Bronchial epithelial cell (primary cell): Measurements from ENCODE around the gene JAG2. TPM values are rescaled to one million over a fixed set of nuclear protein-coding genes. Genes with fewer than 3 reads are reported as not detected.
A peak's percentile ranks its signal among the peaks of the same experiment; 100 is the strongest.

Source experiments
- DNase-seq: peaks from one replicate; pipeline ENCODE4 v3.0.0-alpha.2; 2010; ENCODE audit warnings: low read depth
- FAIRE-seq: peaks from 2 replicates; lab custom pipeline; 2011; peaks lifted over from hg19 to GRCh38; lab: Jason Lieb, UNC
- H3K27me3 ChIP-seq: 2 replicates; pipeline ENCODE4 v1.5.1; 2011; ENCODE audit warnings: low read length; ENCODE audit not compliant: control insufficient read depth, insufficient read depth
- H3K36me3 ChIP-seq: 2 replicates; pipeline ENCODE4 v1.5.1; 2011; ENCODE audit warnings: low read length; ENCODE audit not compliant: control insufficient read depth, insufficient read depth
- H3K4me3 ChIP-seq: 2 replicates; pipeline ENCODE4 v1.5.1; 2011; ENCODE audit warnings: mild to moderate bottlenecking, low read depth, low read length, control low read depth
- CTCF ChIP-seq: IDR thresholded peaks from 2 replicates; pipeline ENCODE4 v1.5.1; 2011; ENCODE audit warnings: mild to moderate bottlenecking, moderate library complexity, low read length, control low read depth, inconsistent platforms; ENCODE audit not compliant: insufficient read depth, severe bottlenecking
- total RNA-seq: library from RNA; depleted of rRNA; stranded (reverse); fragments of >200 nt; gene quantifications from 2 replicates; pipeline ENCODE4 v1.2.1, GENCODE V29; 2014

Gene JAG2
- total RNA-seq, 1 donor from 2014 or later = 45.3 TPM

- peaks cover 49% of the 10 kb centered on the region for H3K36me3 ChIP-seq
- no peak for TF ChIP-seq CTCF
- DNase-seq (no peak), FAIRE-seq (no peak)
- no peak overlapping the region for H3K4me3 ChIP-seq
- H3K27me3 ChIP-seq = no peaks in the 10 kb centered on the region
Measured at GRCh38 chr14:105145381-105146180, 23.0 kb downstream of the JAG2 start.

GRCh38 chr14:105144666-105145380 lies 23.8 kb downstream of the JAG2 start:
- TF ChIP-seq CTCF = peak; percentile 2
- DNase-seq (no peak), FAIRE-seq (no peak)
- Histone ChIP-seq H3K27me3 (no peaks in the 10 kb centered on the region), H3K36me3 (peaks cover 45% of the 10 kb centered on the region), H3K4me3 (no peak overlapping the region)

GRCh38 chr14:105144026-105144665 lies 24.4 kb downstream of the JAG2 start:
- Histone ChIP-seq H3K36me3 (peaks cover 43% of the 10 kb centered on the region), H3K4me3 (no peak overlapping the region), H3K27me3 (no peaks in the 10 kb centered on the region)
- FAIRE-seq (no peak), DNase-seq (no peak)
- TF ChIP-seq CTCF = no peak

GRCh38 chr14:105143451-105144025 lies 25.0 kb downstream of the JAG2 start:
- H3K36me3 ChIP-seq = peaks cover 41% of the 10 kb centered on the region
- DNase-seq (no peak), FAIRE-seq (no peak)

More at GRCh38 chr14:105143451-105144025, 25.0 kb downstream of the JAG2 start:
- H3K27me3 ChIP-seq = no peaks in the 10 kb centered on the region
- TF ChIP-seq CTCF = no peak
- H3K4me3 ChIP-seq = no peak overlapping the region
